Fibroblast of mammary gland (primary cell): ENCODE results near the gene ZBTB46.

Experiments used
- DNase-seq: peaks from one replicate; pipeline ENCODE4 v3.0.0-alpha.2; 2010; ENCODE audit warnings: low read depth
- H3K4me3 ChIP-seq: 2 replicates; pipeline ENCODE4 v1.5.1; 2011; ENCODE audit warnings: low read depth, mild to moderate bottlenecking, low read length, moderate library complexity; ENCODE audit not compliant: control insufficient read depth
- CTCF ChIP-seq: conservative IDR thresholded peaks from 2 replicates; pipeline ENCODE4 v1.5.1; 2011; ENCODE audit warnings: low read depth, low read length, inconsistent platforms; ENCODE audit not compliant: control insufficient read depth, insufficient read depth

ZBTB46 gene

GRCh38 chr20:63749597-63750508 is 81.2 kb downstream of the ZBTB46 start:
- H3K4me3 ChIP-seq, result no peak overlapping the region
- no peak for TF ChIP-seq CTCF
- no peak for DNase-seq

- DNase-seq, result no peak
- H3K4me3 ChIP-seq, result no peak overlapping the region
- no peak for TF ChIP-seq CTCF
These were observed 82.2 kb downstream of the ZBTB46 start for GRCh38 chr20:63748934-63749270.

- DNase-seq, result no peak
- TF ChIP-seq CTCF, result no peak
- H3K4me3 ChIP-seq, result no peak overlapping the region
These were observed 82.8 kb downstream of the ZBTB46 start for GRCh38 chr20:63748070-63748933.

GRCh38 chr20:63747622-63748069 is 83.4 kb downstream of the ZBTB46 start:
- TF ChIP-seq CTCF, result no peak
- no peak overlapping the region for H3K4me3 ChIP-seq
- DNase-seq, result no peak

GRCh38 chr20:63746751-63747315 is 84.2 kb downstream of the ZBTB46 start:
- no peak for DNase-seq
- H3K4me3 ChIP-seq, result no peak overlapping the region
- TF ChIP-seq CTCF, result no peak

GRCh38 chr20:63745961-63746731 is 84.9 kb downstream of the ZBTB46 start:
- no peak overlapping the region for H3K4me3 ChIP-seq
- no peak for DNase-seq
- no peak for TF ChIP-seq CTCF
